ENCODE results near the gene RRAGD.

Gene RRAGD

DNA sequence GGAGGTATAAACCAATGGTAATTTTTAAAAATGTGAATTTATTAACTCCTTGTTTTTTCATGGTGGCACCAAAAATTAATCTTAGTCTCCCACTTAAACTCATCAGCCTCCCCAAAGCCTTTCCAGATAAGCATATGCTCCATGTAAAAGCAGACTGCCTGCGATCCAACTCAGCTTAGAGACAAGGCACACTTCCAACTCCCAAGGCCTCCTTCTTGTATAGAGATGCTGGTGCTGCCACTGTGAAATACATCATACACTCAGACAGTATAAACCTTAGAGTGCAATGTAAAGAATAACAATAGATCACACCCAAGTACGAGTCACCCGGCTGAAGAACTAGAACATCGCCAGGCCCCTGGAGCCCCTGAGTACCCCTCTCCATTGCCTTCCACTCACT lies 22.9 kb upstream of the RRAGD start:
- no peak overlapping the region for H3K4me2 ChIP-seq (ENCODE audit: low read length, poor library complexity, severe bottlenecking)
- no peaks in the 10 kb centered on the region for H3K79me1 ChIP-seq (replicated peaks; ENCODE audit: low read length, poor library complexity, severe bottlenecking)
- no peak overlapping the region for H3K27ac ChIP-seq (ENCODE audit: low read length, poor library complexity, severe bottlenecking)
- H3K27me3 ChIP-seq (ENCODE audit: control insufficient read depth in 1 of 2, insufficient read depth in 1 of 2, low read length in 2 of 2): peaks cover 7 to 12% of the 10 kb centered on the region in 2 experiments
- no peak overlapping the region for H3K9ac ChIP-seq (ENCODE audit: low read length)
- peaks cover 10% of the 10 kb centered on the region for H3K4me1 ChIP-seq (ENCODE audit: control insufficient read depth, insufficient read depth, low read depth, low read length)
- no peak overlapping the region for H3K4ac ChIP-seq (ENCODE audit: low read depth in 1 of 2, low read length in 2 of 2)
- H2BK12ac ChIP-seq (ENCODE audit: low read length in 2 of 2): no peak overlapping the region
- H2AFZ ChIP-seq (ENCODE audit: low read depth, low read length): no peak overlapping the region
- no peak overlapping the region for H2BK15ac ChIP-seq (ENCODE audit: low read depth, poor library complexity, severe bottlenecking)
- no peak overlapping the region for H4K91ac ChIP-seq (ENCODE audit: low read length)
- H2AK5ac ChIP-seq (ENCODE audit: low read length, severe bottlenecking): no peak overlapping the region
- H3K14ac ChIP-seq (ENCODE audit: low read length in 2 of 2): no peak overlapping the region
- H3K4me3 ChIP-seq (ENCODE audit: insufficient read depth in 1 of 2, low read depth in 1 of 2, low read length in 2 of 2): no peak overlapping the region
- H3K9me3 ChIP-seq (ENCODE audit: control insufficient read depth, low read length): no peaks in the 10 kb centered on the region
- no peak overlapping the region for H4K8ac ChIP-seq (ENCODE audit: low read length)
- DNase-seq: no peak
- WGBS: 95% methylated on average over 4 of the region's 4 CpGs
- H3K18ac ChIP-seq (ENCODE audit: low read depth in 1 of 2, low read length in 2 of 2): no peak overlapping the region
- H3K23ac ChIP-seq (ENCODE audit: low read length in 2 of 2): no peak overlapping the region
- no peak overlapping the region for H2BK5ac ChIP-seq (ENCODE audit: low read depth, low read length, poor library complexity, severe bottlenecking)
- H3K36me3 ChIP-seq (ENCODE audit: control insufficient read depth in 1 of 2, insufficient read depth in 2 of 2, low read depth in 1 of 2, low read length in 2 of 2): no peaks in the 10 kb centered on the region
- no peak overlapping the region for H2BK120ac ChIP-seq (ENCODE audit: low read depth, low read length)

DNA sequence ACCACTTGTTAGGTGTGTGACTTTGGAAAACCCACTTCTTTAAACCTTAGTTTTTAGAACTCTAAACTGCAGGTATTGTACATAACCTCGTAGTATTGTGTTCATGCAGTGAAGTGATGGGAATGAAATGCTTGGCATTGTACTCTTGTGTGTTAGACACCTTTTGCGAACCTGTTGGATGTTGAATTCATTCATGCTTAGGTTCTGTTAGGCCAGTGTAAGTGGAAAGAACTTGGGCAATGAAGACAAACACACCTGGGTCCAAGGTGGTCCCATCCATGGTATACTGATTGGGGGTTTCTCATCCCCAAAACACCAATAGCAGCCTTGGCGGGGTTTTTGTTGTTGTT lies 22.1 kb upstream of the RRAGD start:
- Histone ChIP-seq H2BK15ac (ENCODE audit: low read depth, poor library complexity, severe bottlenecking) (no peak overlapping the region), H3K9ac (ENCODE audit: low read length) (peak overlapping the region; percentile 74), H2AFZ (ENCODE audit: low read depth, low read length) (no peak overlapping the region), H4K91ac (ENCODE audit: low read length) (no peak overlapping the region), H3K4me2 (ENCODE audit: low read length, poor library complexity, severe bottlenecking) (no peak overlapping the region), H2AK5ac (ENCODE audit: low read length, severe bottlenecking) (no peak overlapping the region), H4K8ac (ENCODE audit: low read length) (no peak overlapping the region), H3K18ac (ENCODE audit: low read depth in 1 of 2, low read length in 2 of 2) (no peak overlapping the region), H3K14ac (ENCODE audit: low read length in 2 of 2) (no peak overlapping the region), H3K79me1 (replicated peaks; ENCODE audit: low read length, poor library complexity, severe bottlenecking) (no peaks in the 10 kb centered on the region), H3K4ac (ENCODE audit: low read depth in 1 of 2, low read length in 2 of 2) (no peak overlapping the region), H3K4me3 (ENCODE audit: insufficient read depth in 1 of 2, low read depth in 1 of 2, low read length in 2 of 2) (peak overlapping the region in 1 of 2 experiments; percentile 81), H3K23ac (ENCODE audit: low read length in 2 of 2) (no peak overlapping the region), H3K4me1 (ENCODE audit: control insufficient read depth, insufficient read depth, low read depth, low read length) (peaks cover 10% of the 10 kb centered on the region), H2BK5ac (ENCODE audit: low read depth, low read length, poor library complexity, severe bottlenecking) (no peak overlapping the region), H2BK12ac (ENCODE audit: low read length in 2 of 2) (no peak overlapping the region), H3K27me3 (ENCODE audit: control insufficient read depth in 1 of 2, insufficient read depth in 1 of 2, low read length in 2 of 2) (peaks cover 11 to 13% of the 10 kb centered on the region in 2 experiments), H3K9me3 (ENCODE audit: control insufficient read depth, low read length) (no peaks in the 10 kb centered on the region), H3K27ac (ENCODE audit: low read length, poor library complexity, severe bottlenecking) (no peak overlapping the region), H3K36me3 (ENCODE audit: control insufficient read depth in 1 of 2, insufficient read depth in 2 of 2, low read depth in 1 of 2, low read length in 2 of 2) (no peaks in the 10 kb centered on the region), H2BK120ac (ENCODE audit: low read depth, low read length) (no peak overlapping the region)
- 95% methylated on average over 2 of the region's 3 CpGs for WGBS
- no peak for DNase-seq

- Histone ChIP-seq H3K23ac (ENCODE audit: low read length in 2 of 2) (no peak overlapping the region), H3K27ac (ENCODE audit: low read length, poor library complexity, severe bottlenecking) (no peak overlapping the region), H3K27me3 (ENCODE audit: control insufficient read depth in 1 of 2, insufficient read depth in 1 of 2, low read length in 2 of 2) (peaks cover 11 to 13% of the 10 kb centered on the region in 2 experiments), H2BK12ac (ENCODE audit: low read length in 2 of 2) (peak overlapping the region in 1 of 2 experiments; percentile 48), H2AK5ac (ENCODE audit: low read length, severe bottlenecking) (no peak overlapping the region), H2BK120ac (ENCODE audit: low read depth, low read length) (no peak overlapping the region), H3K4ac (ENCODE audit: low read depth in 1 of 2, low read length in 2 of 2) (no peak overlapping the region), H2BK5ac (ENCODE audit: low read depth, low read length, poor library complexity, severe bottlenecking) (no peak overlapping the region), H3K9me3 (ENCODE audit: control insufficient read depth, low read length) (no peaks in the 10 kb centered on the region), H3K14ac (ENCODE audit: low read length in 2 of 2) (peak overlapping the region in 1 of 2 experiments; percentile 28), H3K4me2 (ENCODE audit: low read length, poor library complexity, severe bottlenecking) (peak overlapping the region; percentile 98), H3K36me3 (ENCODE audit: control insufficient read depth in 1 of 2, insufficient read depth in 2 of 2, low read depth in 1 of 2, low read length in 2 of 2) (no peaks in the 10 kb centered on the region), H3K4me3 (ENCODE audit: insufficient read depth in 1 of 2, low read depth in 1 of 2, low read length in 2 of 2) (peak overlapping the region; percentile 80 to 81), H3K4me1 (ENCODE audit: control insufficient read depth, insufficient read depth, low read depth, low read length) (peaks cover 10% of the 10 kb centered on the region), H3K79me1 (replicated peaks; ENCODE audit: low read length, poor library complexity, severe bottlenecking) (no peaks in the 10 kb centered on the region), H4K91ac (ENCODE audit: low read length) (no peak overlapping the region), H2BK15ac (ENCODE audit: low read depth, poor library complexity, severe bottlenecking) (peak overlapping the region; percentile 77), H3K18ac (ENCODE audit: low read depth in 1 of 2, low read length in 2 of 2) (peak overlapping the region in 1 of 2 experiments; percentile 68), H2AFZ (ENCODE audit: low read depth, low read length) (peak overlapping the region; percentile 89), H4K8ac (ENCODE audit: low read length) (peak overlapping the region; percentile 6), H3K9ac (ENCODE audit: low read length) (peak overlapping the region; percentile 74)
- no peak for DNase-seq
- WGBS: 6% methylated on average over 67 of the region's 80 CpGs
Measured at GRCh38 chr6:89433252-89434149, 21.4 kb upstream of the RRAGD start.

DNA sequence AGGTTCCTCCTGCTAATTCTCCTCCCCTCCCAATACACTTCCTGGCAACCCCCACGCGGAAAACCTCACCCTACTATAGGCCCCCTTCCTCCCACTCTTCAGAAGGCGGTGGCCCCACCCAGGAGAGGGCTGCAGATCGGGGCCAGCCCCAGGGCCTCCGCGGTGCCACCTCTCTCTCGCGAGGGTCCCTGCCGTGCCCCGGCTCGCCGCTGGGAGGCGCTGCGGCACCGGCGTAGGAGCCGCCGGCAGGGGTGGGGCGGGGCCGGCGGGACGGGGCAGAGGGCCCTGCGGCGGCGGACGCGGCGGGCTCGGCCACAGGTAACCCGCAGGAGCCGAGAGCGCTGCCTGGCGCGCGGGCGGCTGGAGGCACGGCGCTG lies 20.8 kb upstream of the RRAGD start, which contains the start of gene ANKRD6:
ANKRD6 (plus strand) TSS at position 278 of the 377 bp plus-strand sequence. CDS start 133,825 bp downstream, outside the sequence.
- Histone ChIP-seq H3K4me1 (ENCODE audit: control insufficient read depth, insufficient read depth, low read depth, low read length) (peaks cover 10% of the 10 kb centered on the region), H3K27me3 (ENCODE audit: control insufficient read depth in 1 of 2, insufficient read depth in 1 of 2, low read length in 2 of 2) (peaks cover 11 to 13% of the 10 kb centered on the region in 2 experiments), H3K27ac (ENCODE audit: low read length, poor library complexity, severe bottlenecking) (no peak within 1 kb of the TSS), H2AFZ (ENCODE audit: low read depth, low read length) (peak within 1 kb of the TSS; percentile 89), H3K18ac (ENCODE audit: low read depth in 1 of 2, low read length in 2 of 2) (peak within 1 kb of the TSS in 1 of 2 experiments; percentile 68), H3K4me2 (ENCODE audit: low read length, poor library complexity, severe bottlenecking) (peak within 1 kb of the TSS; percentile 98), H2BK5ac (ENCODE audit: low read depth, low read length, poor library complexity, severe bottlenecking) (no peak within 1 kb of the TSS), H3K36me3 (ENCODE audit: control insufficient read depth in 1 of 2, insufficient read depth in 2 of 2, low read depth in 1 of 2, low read length in 2 of 2) (no peaks in the 10 kb centered on the region), H3K9ac (ENCODE audit: low read length) (peak within 1 kb of the TSS; percentile 74), H3K79me1 (replicated peaks; ENCODE audit: low read length, poor library complexity, severe bottlenecking) (no peaks in the 10 kb centered on the region), H3K9me3 (ENCODE audit: control insufficient read depth, low read length) (no peaks in the 10 kb centered on the region), H2BK15ac (ENCODE audit: low read depth, poor library complexity, severe bottlenecking) (peak within 1 kb of the TSS; percentile 77), H3K4ac (ENCODE audit: low read depth in 1 of 2, low read length in 2 of 2) (no peak within 1 kb of the TSS), H2BK12ac (ENCODE audit: low read length in 2 of 2) (peak within 1 kb of the TSS in 1 of 2 experiments; percentile 48), H4K8ac (ENCODE audit: low read length) (peak within 1 kb of the TSS; percentile 6), H3K23ac (ENCODE audit: low read length in 2 of 2) (no peak within 1 kb of the TSS), H2BK120ac (ENCODE audit: low read depth, low read length) (no peak within 1 kb of the TSS), H2AK5ac (ENCODE audit: low read length, severe bottlenecking) (no peak within 1 kb of the TSS), H3K4me3 (ENCODE audit: insufficient read depth in 1 of 2, low read depth in 1 of 2, low read length in 2 of 2) (peak within 1 kb of the TSS; percentile 80 to 81), H3K14ac (ENCODE audit: low read length in 2 of 2) (peak within 1 kb of the TSS in 1 of 2 experiments; percentile 28), H4K91ac (ENCODE audit: low read length) (no peak within 1 kb of the TSS)
- peak; percentile 47 for DNase-seq
- under 1% methylated on average over 17 of the region's 38 CpGs for WGBS

Data from mesenchymal stem cell (in vitro differentiated cells and primary cell).